ENCODE data around the gene DEPDC1B. TPM values are rescaled to one million over a fixed set of nuclear protein-coding genes. Genes with fewer than 3 reads are reported as not detected.
"Not testable (repeated sequence)": the region's sequence is repeated elsewhere in the genome, so short reads cannot be mapped to it uniquely, and the experiment has no call there.

The DEPDC1B gene
- total and polyA plus RNA-seq, 2 experiments from 2014 or later, result 2.5 to 3.0 TPM

DNA sequence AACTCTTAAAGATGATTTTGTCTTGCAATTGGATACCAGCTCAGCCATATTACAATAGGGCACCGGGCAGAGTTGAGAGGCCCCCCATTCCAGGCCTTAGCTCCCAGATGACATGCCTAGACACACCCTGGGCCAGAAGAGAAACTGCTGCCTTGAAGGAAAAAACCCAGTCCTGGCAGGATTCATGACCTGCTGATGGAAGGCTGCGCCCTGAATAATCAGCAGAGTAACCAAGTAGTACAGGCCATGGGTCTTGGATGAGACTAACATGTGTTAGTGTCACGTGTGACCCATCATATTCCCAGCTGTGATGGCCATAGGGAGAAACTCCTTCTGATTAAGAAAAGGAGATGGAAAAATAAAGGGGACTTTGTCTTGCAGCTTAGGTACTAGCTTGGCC lies 39.0 kb upstream of the DEPDC1B start:
- in situ Hi-C loops (cut with MboI), result no loop called here

DNA sequence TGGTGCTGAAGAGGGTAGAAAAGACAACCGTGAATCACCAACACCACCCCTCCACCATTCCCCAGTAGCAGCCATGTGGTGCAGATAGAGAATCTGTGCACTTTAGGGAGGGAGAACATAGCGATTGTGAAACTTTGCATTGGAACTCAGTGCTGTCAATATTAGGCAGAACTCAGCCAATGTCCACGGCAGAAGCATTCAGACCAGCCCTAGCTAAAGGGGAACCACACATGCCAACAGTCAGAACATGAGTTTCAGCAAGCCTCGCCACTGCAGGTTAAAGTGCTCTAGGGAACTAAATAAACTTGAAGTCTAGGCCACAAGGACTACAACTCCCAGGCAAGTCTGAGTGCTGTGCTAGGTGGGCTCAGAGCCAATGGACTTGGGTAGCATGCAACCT lies 38.5 kb upstream of the DEPDC1B start:
- no peak for DNase-seq
- H3K27me3 ChIP-seq (replicated peaks; ENCODE audit: insufficient read depth), result no peaks in the 10 kb centered on the region
- no peak overlapping the region for H2AFZ ChIP-seq
- in situ Hi-C loops (cut with MboI), result no loop called here
- H3K4me1 ChIP-seq (ENCODE audit: insufficient read depth), result no peaks in the 10 kb centered on the region
- 35 to 48% methylated on average over 4 of the region's 4 CpGs for WGBS, 2 experiments (ENCODE audit: low coverage in 1 of 2, low lambda C conversion rate in 2 of 2, missing lambda C conversion rate in 2 of 2)
- no peak overlapping the region for H3K4me2 ChIP-seq (ENCODE audit: unreplicated experiment)
- H3F3A ChIP-seq (ENCODE audit: insufficient read depth), result no peaks in the 10 kb centered on the region
- H3K27ac ChIP-seq, result no peak overlapping the region
- H3K4me3 ChIP-seq, result no peak overlapping the region
- no peaks in the 10 kb centered on the region for H4K20me1 ChIP-seq (ENCODE audit: insufficient read depth)
- H3K9me3 ChIP-seq (ENCODE audit: low read depth), result no peaks in the 10 kb centered on the region
- no peak overlapping the region for H3K9ac ChIP-seq
- no peaks in the 10 kb centered on the region for H3K36me3 ChIP-seq (ENCODE audit: low read depth)
- TF ChIP-seq EZH2phosphoT487 (IDR thresholded peaks at IDR 0.05; ENCODE audit: insufficient read depth, low read depth) (no peak), EZH2 (IDR thresholded peaks at IDR 0.05; ENCODE audit: insufficient read depth, poor library complexity, severe bottlenecking) (no peak)
- no peaks in the 10 kb centered on the region for H3K79me2 ChIP-seq (ENCODE audit: insufficient read depth)
- H3K9me2 ChIP-seq (ENCODE audit: insufficient read depth), result no peaks in the 10 kb centered on the region

More for the DNA sequence above, 39.0 kb upstream of the DEPDC1B start:
- no peaks in the 10 kb centered on the region for H3K79me2 ChIP-seq (ENCODE audit: insufficient read depth)
- TF ChIP-seq EZH2phosphoT487 (IDR thresholded peaks at IDR 0.05; ENCODE audit: insufficient read depth, low read depth) (no peak), EZH2 (IDR thresholded peaks at IDR 0.05; ENCODE audit: insufficient read depth, poor library complexity, severe bottlenecking) (no peak)
- no peaks in the 10 kb centered on the region for H4K20me1 ChIP-seq (ENCODE audit: insufficient read depth)
- no peak overlapping the region for H3K27ac ChIP-seq
- H3K4me3 ChIP-seq, result no peak overlapping the region
- H3K4me2 ChIP-seq (ENCODE audit: unreplicated experiment), result no peak overlapping the region
- no peaks in the 10 kb centered on the region for H3K36me3 ChIP-seq (ENCODE audit: low read depth)
- 26 to 29% methylated on average over 3 of the region's 3 CpGs for WGBS, 2 experiments (ENCODE audit: low coverage in 1 of 2, low lambda C conversion rate in 2 of 2, missing lambda C conversion rate in 2 of 2)
- no peaks in the 10 kb centered on the region for H3K9me3 ChIP-seq (ENCODE audit: low read depth)
- no peaks in the 10 kb centered on the region for H3F3A ChIP-seq (ENCODE audit: insufficient read depth)
- no peaks in the 10 kb centered on the region for H3K9me2 ChIP-seq (ENCODE audit: insufficient read depth)
- no peak for DNase-seq
- no peak overlapping the region for H2AFZ ChIP-seq
- no peaks in the 10 kb centered on the region for H3K27me3 ChIP-seq (replicated peaks; ENCODE audit: insufficient read depth)
- H3K9ac ChIP-seq, result no peak overlapping the region
- H3K4me1 ChIP-seq (ENCODE audit: insufficient read depth), result no peaks in the 10 kb centered on the region

GRCh38 chr5:60730858-60731257 lies 30.9 kb upstream of the DEPDC1B start:
- DNase-seq; H3K27ac ChIP-seq; H3K36me3 ChIP-seq (ENCODE audit: low read depth); H3K27me3 ChIP-seq (replicated peaks; ENCODE audit: insufficient read depth); H3K4me2 ChIP-seq (ENCODE audit: unreplicated experiment); H2AFZ ChIP-seq; H3F3A ChIP-seq (ENCODE audit: insufficient read depth); H3K9me3 ChIP-seq (ENCODE audit: low read depth); H3K4me1 ChIP-seq (ENCODE audit: insufficient read depth); H3K79me2 ChIP-seq (ENCODE audit: insufficient read depth); in situ Hi-C loops (cut with MboI); H4K20me1 ChIP-seq (ENCODE audit: insufficient read depth); H3K9ac ChIP-seq; H3K9me2 ChIP-seq (ENCODE audit: insufficient read depth); H3K4me3 ChIP-seq: not testable (repeated sequence)

- DNase-seq, result peak; percentile 7
- no peak overlapping the region for H3K4me2 ChIP-seq (ENCODE audit: unreplicated experiment)
- WGBS, 2 experiments (ENCODE audit: low coverage in 1 of 2, low lambda C conversion rate in 2 of 2, missing lambda C conversion rate in 2 of 2), result 6 to 30% methylated on average over 1 of the region's 1 CpG
Observed at GRCh38 chr5:60727033-60727679, 27.2 kb upstream of the DEPDC1B start.

DNA sequence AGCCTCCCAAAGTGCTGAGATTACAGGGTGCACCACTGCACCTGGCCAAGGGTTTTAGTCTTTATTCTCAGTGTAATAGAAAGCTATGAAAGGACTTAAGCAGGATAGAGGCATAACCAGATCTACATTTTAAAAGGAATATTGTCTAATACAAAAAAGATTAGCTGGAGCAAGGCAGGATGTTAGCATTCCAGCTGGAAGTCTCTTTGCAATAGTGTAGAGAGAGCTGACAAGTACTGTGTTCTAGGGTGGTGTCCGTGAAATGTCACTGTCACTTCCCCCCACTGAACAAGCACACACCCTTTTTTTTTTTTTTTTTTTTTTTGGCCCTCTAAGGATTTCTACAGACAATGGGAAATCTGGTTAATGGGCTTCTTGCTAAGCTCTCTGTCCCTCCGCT lies 24.2 kb upstream of the DEPDC1B start:
- H2AFZ ChIP-seq, result no peak overlapping the region
- H3K9ac ChIP-seq, result no peak overlapping the region
- H4K20me1 ChIP-seq (ENCODE audit: insufficient read depth), result no peaks in the 10 kb centered on the region
- no peak overlapping the region for H3K4me3 ChIP-seq
- H3F3A ChIP-seq (ENCODE audit: insufficient read depth), result no peaks in the 10 kb centered on the region
- H3K9me2 ChIP-seq (ENCODE audit: insufficient read depth), result no peaks in the 10 kb centered on the region
- no peak for TF ChIP-seq EZH2phosphoT487 (IDR thresholded peaks at IDR 0.05; ENCODE audit: insufficient read depth, low read depth)
- TF ChIP-seq EZH2 (IDR thresholded peaks at IDR 0.05; ENCODE audit: insufficient read depth, poor library complexity, severe bottlenecking), result no peak
- 28 to 42% methylated on average over 2 of the region's 2 CpGs for WGBS, 2 experiments (ENCODE audit: low coverage in 1 of 2, low lambda C conversion rate in 2 of 2, missing lambda C conversion rate in 2 of 2)
- in situ Hi-C loops (cut with MboI), result no loop called here
- H3K4me1 ChIP-seq (ENCODE audit: insufficient read depth), result no peaks in the 10 kb centered on the region
- H3K27me3 ChIP-seq (replicated peaks; ENCODE audit: insufficient read depth), result peaks cover 4% of the 10 kb centered on the region
- H3K4me2 ChIP-seq (ENCODE audit: unreplicated experiment), result no peak overlapping the region
- DNase-seq, result no peak
- no peaks in the 10 kb centered on the region for H3K79me2 ChIP-seq (ENCODE audit: insufficient read depth)
- H3K27ac ChIP-seq, result no peak overlapping the region
- H3K36me3 ChIP-seq (ENCODE audit: low read depth), result no peaks in the 10 kb centered on the region
- no peaks in the 10 kb centered on the region for H3K9me3 ChIP-seq (ENCODE audit: low read depth)

More at GRCh38 chr5:60727033-60727679, 27.2 kb upstream of the DEPDC1B start:
- no peaks in the 10 kb centered on the region for H3K4me1 ChIP-seq (ENCODE audit: insufficient read depth)
- no peak overlapping the region for H3K9ac ChIP-seq
- no peaks in the 10 kb centered on the region for H3K9me3 ChIP-seq (ENCODE audit: low read depth)
- H3K9me2 ChIP-seq (ENCODE audit: insufficient read depth), result no peaks in the 10 kb centered on the region
- no peak overlapping the region for H2AFZ ChIP-seq
- no peaks in the 10 kb centered on the region for H3K79me2 ChIP-seq (ENCODE audit: insufficient read depth)
- no peaks in the 10 kb centered on the region for H3K36me3 ChIP-seq (ENCODE audit: low read depth)
- no peaks in the 10 kb centered on the region for H4K20me1 ChIP-seq (ENCODE audit: insufficient read depth)
- H3K27me3 ChIP-seq (replicated peaks; ENCODE audit: insufficient read depth), result peaks cover 4% of the 10 kb centered on the region; the same call in 1 of the 2 replicates
- in situ Hi-C loops (cut with MboI), result no loop called here
- no peak overlapping the region for H3K4me3 ChIP-seq
- no peak for TF ChIP-seq EZH2 (IDR thresholded peaks at IDR 0.05; ENCODE audit: insufficient read depth, poor library complexity, severe bottlenecking)
- TF ChIP-seq EZH2phosphoT487 (IDR thresholded peaks at IDR 0.05; ENCODE audit: insufficient read depth, low read depth), result no peak
- no peaks in the 10 kb centered on the region for H3F3A ChIP-seq (ENCODE audit: insufficient read depth)
- no peak overlapping the region for H3K27ac ChIP-seq
